ENCODE results near the gene AAMP.

AAMP gene

GRCh38 chr2:218252509-218253231 is 17.3 kb downstream of the AAMP start:
- Histone ChIP-seq H3K36me3 (ENCODE audit: control insufficient read depth in 1 of 2, insufficient read depth in 2 of 2, low read depth in 1 of 2, low read length in 2 of 2) (peaks cover 79 to 96% of the 10 kb centered on the region in 2 experiments), H3K27ac (ENCODE audit: low read length, poor library complexity, severe bottlenecking) (no peak overlapping the region), H3K4me2 (ENCODE audit: low read length, poor library complexity, severe bottlenecking) (no peak overlapping the region), H3K18ac (ENCODE audit: low read depth in 1 of 2, low read length in 2 of 2) (no peak overlapping the region), H3K79me1 (replicated peaks; ENCODE audit: low read length, poor library complexity, severe bottlenecking) (peaks cover 34% of the 10 kb centered on the region), H3K9ac (ENCODE audit: low read length) (peak overlapping the region; percentile 68), H3K27me3 (ENCODE audit: control insufficient read depth in 1 of 2, insufficient read depth in 1 of 2, low read length in 2 of 2) (no peaks in the 10 kb centered on the region), H3K4ac (ENCODE audit: low read depth in 1 of 2, low read length in 2 of 2) (no peak overlapping the region), H3K9me3 (ENCODE audit: control insufficient read depth, low read length) (no peaks in the 10 kb centered on the region), H3K4me1 (ENCODE audit: control insufficient read depth, insufficient read depth, low read depth, low read length) (peaks cover 3% of the 10 kb centered on the region), H2AK5ac (ENCODE audit: low read length, severe bottlenecking) (no peak overlapping the region), H3K14ac (ENCODE audit: low read length in 2 of 2) (no peak overlapping the region), H3K23ac (ENCODE audit: low read length in 2 of 2) (no peak overlapping the region), H2AFZ (ENCODE audit: low read depth, low read length) (no peak overlapping the region), H4K8ac (ENCODE audit: low read length) (no peak overlapping the region), H2BK120ac (ENCODE audit: low read depth, low read length) (no peak overlapping the region), H4K91ac (ENCODE audit: low read length) (no peak overlapping the region), H2BK12ac (ENCODE audit: low read length in 2 of 2) (no peak overlapping the region), H2BK5ac (ENCODE audit: low read depth, low read length, poor library complexity, severe bottlenecking) (no peak overlapping the region), H3K4me3 (ENCODE audit: insufficient read depth in 1 of 2, low read depth in 1 of 2, low read length in 2 of 2) (peak overlapping the region in 1 of 2 experiments; percentile 0), H2BK15ac (ENCODE audit: low read depth, poor library complexity, severe bottlenecking) (no peak overlapping the region)
- no peak for DNase-seq
- 92% methylated on average over 7 of the region's 7 CpGs for WGBS

GRCh38 chr2:218249691-218250090 is 20.2 kb downstream of the AAMP start:
- DNase-seq, result no peak
- H4K91ac ChIP-seq (ENCODE audit: low read length), result no peak overlapping the region
- H3K4me3 ChIP-seq (ENCODE audit: insufficient read depth in 1 of 2, low read depth in 1 of 2, low read length in 2 of 2), result no peak overlapping the region
- H2AK5ac ChIP-seq (ENCODE audit: low read length, severe bottlenecking), result no peak overlapping the region
- H3K27ac ChIP-seq (ENCODE audit: low read length, poor library complexity, severe bottlenecking), result no peak overlapping the region
- no peak overlapping the region for H3K4ac ChIP-seq (ENCODE audit: low read depth in 1 of 2, low read length in 2 of 2)
- WGBS, result 98% methylated on average over 13 of the region's 13 CpGs
- H2AFZ ChIP-seq (ENCODE audit: low read depth, low read length), result no peak overlapping the region
- H3K4me2 ChIP-seq (ENCODE audit: low read length, poor library complexity, severe bottlenecking), result no peak overlapping the region
- H2BK15ac ChIP-seq (ENCODE audit: low read depth, poor library complexity, severe bottlenecking), result no peak overlapping the region
- no peak overlapping the region for H2BK5ac ChIP-seq (ENCODE audit: low read depth, low read length, poor library complexity, severe bottlenecking)
- H3K14ac ChIP-seq (ENCODE audit: low read length in 2 of 2), result no peak overlapping the region
- no peak overlapping the region for H2BK12ac ChIP-seq (ENCODE audit: low read length in 2 of 2)
- peak overlapping the region; percentile 71 for H4K8ac ChIP-seq (ENCODE audit: low read length)
- H3K18ac ChIP-seq (ENCODE audit: low read depth in 1 of 2, low read length in 2 of 2), result no peak overlapping the region
- H3K36me3 ChIP-seq (ENCODE audit: control insufficient read depth in 1 of 2, insufficient read depth in 2 of 2, low read depth in 1 of 2, low read length in 2 of 2), result peaks cover 82 to 97% of the 10 kb centered on the region in 2 experiments
- H3K9me3 ChIP-seq (ENCODE audit: control insufficient read depth, low read length), result no peaks in the 10 kb centered on the region
- H3K23ac ChIP-seq (ENCODE audit: low read length in 2 of 2), result no peak overlapping the region
- no peak overlapping the region for H3K9ac ChIP-seq (ENCODE audit: low read length)
- H2BK120ac ChIP-seq (ENCODE audit: low read depth, low read length), result no peak overlapping the region
- peaks cover 33% of the 10 kb centered on the region for H3K79me1 ChIP-seq (replicated peaks; ENCODE audit: low read length, poor library complexity, severe bottlenecking)
- no peaks in the 10 kb centered on the region for H3K27me3 ChIP-seq (ENCODE audit: control insufficient read depth in 1 of 2, insufficient read depth in 1 of 2, low read length in 2 of 2)
- peaks cover 6% of the 10 kb centered on the region for H3K4me1 ChIP-seq (ENCODE audit: control insufficient read depth, insufficient read depth, low read depth, low read length)

- Histone ChIP-seq H2BK5ac (ENCODE audit: low read depth, low read length, poor library complexity, severe bottlenecking) (no peak overlapping the region), H3K27me3 (ENCODE audit: control insufficient read depth in 1 of 2, insufficient read depth in 1 of 2, low read length in 2 of 2) (no peaks in the 10 kb centered on the region), H3K4me3 (ENCODE audit: insufficient read depth in 1 of 2, low read depth in 1 of 2, low read length in 2 of 2) (no peak overlapping the region), H2BK15ac (ENCODE audit: low read depth, poor library complexity, severe bottlenecking) (no peak overlapping the region), H3K4me2 (ENCODE audit: low read length, poor library complexity, severe bottlenecking) (no peak overlapping the region), H3K4ac (ENCODE audit: low read depth in 1 of 2, low read length in 2 of 2) (no peak overlapping the region), H2AFZ (ENCODE audit: low read depth, low read length) (no peak overlapping the region), H3K4me1 (ENCODE audit: control insufficient read depth, insufficient read depth, low read depth, low read length) (peaks cover 5% of the 10 kb centered on the region), H3K27ac (ENCODE audit: low read length, poor library complexity, severe bottlenecking) (no peak overlapping the region), H3K9ac (ENCODE audit: low read length) (no peak overlapping the region), H2AK5ac (ENCODE audit: low read length, severe bottlenecking) (no peak overlapping the region), H3K36me3 (ENCODE audit: control insufficient read depth in 1 of 2, insufficient read depth in 2 of 2, low read depth in 1 of 2, low read length in 2 of 2) (peaks cover 53 to 95% of the 10 kb centered on the region in 2 experiments), H4K91ac (ENCODE audit: low read length) (no peak overlapping the region), H3K18ac (ENCODE audit: low read depth in 1 of 2, low read length in 2 of 2) (no peak overlapping the region), H2BK12ac (ENCODE audit: low read length in 2 of 2) (no peak overlapping the region), H3K79me1 (replicated peaks; ENCODE audit: low read length, poor library complexity, severe bottlenecking) (peaks cover 28% of the 10 kb centered on the region), H4K8ac (ENCODE audit: low read length) (no peak overlapping the region), H3K9me3 (ENCODE audit: control insufficient read depth, low read length) (no peaks in the 10 kb centered on the region), H3K23ac (ENCODE audit: low read length in 2 of 2) (no peak overlapping the region), H3K14ac (ENCODE audit: low read length in 2 of 2) (no peak overlapping the region), H2BK120ac (ENCODE audit: low read depth, low read length) (no peak overlapping the region)
- no peak for DNase-seq
- 100% methylated on average over 4 of the region's 5 CpGs for WGBS
These were observed 24.7 kb downstream of the AAMP start for GRCh38 chr2:218245214-218245613.

- Histone ChIP-seq H3K9me3 (ENCODE audit: control insufficient read depth, low read length) (no peaks in the 10 kb centered on the region), H2AFZ (ENCODE audit: low read depth, low read length) (no peak overlapping the region), H3K9ac (ENCODE audit: low read length) (no peak overlapping the region), H2BK15ac (ENCODE audit: low read depth, poor library complexity, severe bottlenecking) (no peak overlapping the region), H4K91ac (ENCODE audit: low read length) (no peak overlapping the region), H3K14ac (ENCODE audit: low read length in 2 of 2) (no peak overlapping the region), H3K4me1 (ENCODE audit: control insufficient read depth, insufficient read depth, low read depth, low read length) (peaks cover 5% of the 10 kb centered on the region), H3K4me3 (ENCODE audit: insufficient read depth in 1 of 2, low read depth in 1 of 2, low read length in 2 of 2) (no peak overlapping the region), H3K27ac (ENCODE audit: low read length, poor library complexity, severe bottlenecking) (no peak overlapping the region), H2BK120ac (ENCODE audit: low read depth, low read length) (no peak overlapping the region), H2AK5ac (ENCODE audit: low read length, severe bottlenecking) (no peak overlapping the region), H3K4me2 (ENCODE audit: low read length, poor library complexity, severe bottlenecking) (no peak overlapping the region), H3K18ac (ENCODE audit: low read depth in 1 of 2, low read length in 2 of 2) (no peak overlapping the region), H3K27me3 (ENCODE audit: control insufficient read depth in 1 of 2, insufficient read depth in 1 of 2, low read length in 2 of 2) (no peaks in the 10 kb centered on the region), H2BK5ac (ENCODE audit: low read depth, low read length, poor library complexity, severe bottlenecking) (no peak overlapping the region), H4K8ac (ENCODE audit: low read length) (no peak overlapping the region), H2BK12ac (ENCODE audit: low read length in 2 of 2) (no peak overlapping the region), H3K23ac (ENCODE audit: low read length in 2 of 2) (no peak overlapping the region), H3K4ac (ENCODE audit: low read depth in 1 of 2, low read length in 2 of 2) (no peak overlapping the region), H3K36me3 (ENCODE audit: control insufficient read depth in 1 of 2, insufficient read depth in 2 of 2, low read depth in 1 of 2, low read length in 2 of 2) (peaks cover 52 to 94% of the 10 kb centered on the region in 2 experiments), H3K79me1 (replicated peaks; ENCODE audit: low read length, poor library complexity, severe bottlenecking) (peaks cover 25% of the 10 kb centered on the region)
- DNase-seq, result no peak
- WGBS, result 95% methylated on average over 1 of the region's 2 CpGs
These were observed 25.3 kb downstream of the AAMP start for GRCh38 chr2:218244665-218245064.
